Peyer's patch (tissue), 4 donors: ENCODE results near the gene RPA1. TPM values are rescaled to one million over a fixed set of nuclear protein-coding genes. Genes with fewer than 3 reads are reported as not detected.

ENCODE experiments used
- DNase-seq, 3 donors: peaks; one replicate each; pipeline ENCODE4 v3.0.0-alpha.2; 2017 to 2019
- H3K27ac ChIP-seq, 4 donors: fragments of 200-600 bp; sonication (generic); one replicate each; pipeline ENCODE4 v1.5.1; 2016 to 2019
- H3K27me3 ChIP-seq, 2 donors: fragments of 200-600 bp; sonication (generic); one replicate each; pipeline ENCODE4 v1.5.1; 2019
- H3K36me3 ChIP-seq, 3 donors: fragments of 200-600 bp; sonication (generic); one replicate each; pipeline ENCODE4 v1.5.1; 2016 to 2019
- H3K4me1 ChIP-seq, 4 donors: fragments of 200-600 bp; sonication (generic); one replicate each; pipeline ENCODE4 v1.5.1; 2016 to 2019
- H3K4me3 ChIP-seq, 4 donors: fragments of 200-600 bp; sonication (generic); 1 replicate in 3 of 4; 2 replicates in 1 of 4; pipeline ENCODE4 v1.5.1; 2016 to 2019; ENCODE audit warnings: mild to moderate bottlenecking in 1 of 4
- H3K9me3 ChIP-seq, 4 donors: fragments of 200-600 bp; sonication (generic); one replicate each; pipeline ENCODE4 v1.5.1; 2016 to 2019; ENCODE audit warnings: mild to moderate bottlenecking in 1 of 4
- POLR2A ChIP-seq, 2 donors: fragments of 450-650 bp; IDR thresholded peaks; one replicate each; pipeline ENCODE4 v1.5.1; 2017; ENCODE audit warnings: antibody characterized with exemption in 2 of 2, mild to moderate bottlenecking in 2 of 2, moderate library complexity in 2 of 2
- total RNA-seq, 4 donors: library from RNA; depleted of rRNA; stranded (reverse); fragments of >200 nt; gene quantifications; one replicate each; pipeline ENCODE4 v1.1.0, GENCODE V29; 2016
- TF ChIP-seq, protein P1 (sequence below), 6 experiments: fragments of 450-650 bp in 4 of 6; fragments of 200-600 bp in 2 of 6; sonication (generic) in 1 of 6; IDR thresholded peaks; one replicate each; pipeline ENCODE4 v1.5.1; 2017 to 2019; ENCODE audit warnings: antibody characterized with exemption in 6 of 6, mild to moderate bottlenecking in 3 of 6, moderate library complexity in 1 of 6

Gene RPA1
- total RNA-seq, 4 donors from 2014 or later = 17.2 to 32.2 (median 26.0) TPM

DNA sequence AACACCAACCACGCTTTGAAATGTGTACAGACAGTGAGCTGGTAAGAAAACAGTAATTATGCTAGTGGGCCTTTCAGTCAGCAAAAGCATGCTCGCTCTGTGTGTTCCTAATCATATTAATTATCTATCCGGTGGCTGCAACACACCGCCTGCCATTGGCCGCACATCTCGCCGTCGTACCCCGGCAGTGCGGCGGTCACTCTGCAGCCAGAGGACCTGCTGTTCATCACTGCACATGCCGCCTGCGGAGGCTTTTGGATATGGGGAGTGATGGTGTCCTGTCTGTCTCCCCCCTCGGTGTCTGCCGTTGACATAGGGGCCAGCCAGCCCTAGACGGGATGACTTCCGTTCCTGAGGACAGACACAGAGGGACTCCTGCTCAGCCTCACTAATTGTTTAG lies 68.5 kb downstream of the RPA1 start:
- TF ChIP-seq, protein P1, sequence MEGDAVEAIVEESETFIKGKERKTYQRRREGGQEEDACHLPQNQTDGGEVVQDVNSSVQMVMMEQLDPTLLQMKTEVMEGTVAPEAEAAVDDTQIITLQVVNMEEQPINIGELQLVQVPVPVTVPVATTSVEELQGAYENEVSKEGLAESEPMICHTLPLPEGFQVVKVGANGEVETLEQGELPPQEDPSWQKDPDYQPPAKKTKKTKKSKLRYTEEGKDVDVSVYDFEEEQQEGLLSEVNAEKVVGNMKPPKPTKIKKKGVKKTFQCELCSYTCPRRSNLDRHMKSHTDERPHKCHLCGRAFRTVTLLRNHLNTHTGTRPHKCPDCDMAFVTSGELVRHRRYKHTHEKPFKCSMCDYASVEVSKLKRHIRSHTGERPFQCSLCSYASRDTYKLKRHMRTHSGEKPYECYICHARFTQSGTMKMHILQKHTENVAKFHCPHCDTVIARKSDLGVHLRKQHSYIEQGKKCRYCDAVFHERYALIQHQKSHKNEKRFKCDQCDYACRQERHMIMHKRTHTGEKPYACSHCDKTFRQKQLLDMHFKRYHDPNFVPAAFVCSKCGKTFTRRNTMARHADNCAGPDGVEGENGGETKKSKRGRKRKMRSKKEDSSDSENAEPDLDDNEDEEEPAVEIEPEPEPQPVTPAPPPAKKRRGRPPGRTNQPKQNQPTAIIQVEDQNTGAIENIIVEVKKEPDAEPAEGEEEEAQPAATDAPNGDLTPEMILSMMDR (IDR thresholded peaks at IDR 0.05) = no peak
- TF ChIP-seq POLR2A (IDR thresholded peaks at IDR 0.05) = no peak
- peaks cover 0 to 44% (median 0%) of the 10 kb centered on the region in 3 donors for H3K36me3 ChIP-seq
- H3K27ac ChIP-seq = no peak overlapping the region
- DNase-seq = no peak
- H3K27me3 ChIP-seq = no peaks in the 10 kb centered on the region
- H3K4me1 ChIP-seq = no peaks in the 10 kb centered on the region
- H3K9me3 ChIP-seq = no peaks in the 10 kb centered on the region
- H3K4me3 ChIP-seq = no peak overlapping the region

DNA sequence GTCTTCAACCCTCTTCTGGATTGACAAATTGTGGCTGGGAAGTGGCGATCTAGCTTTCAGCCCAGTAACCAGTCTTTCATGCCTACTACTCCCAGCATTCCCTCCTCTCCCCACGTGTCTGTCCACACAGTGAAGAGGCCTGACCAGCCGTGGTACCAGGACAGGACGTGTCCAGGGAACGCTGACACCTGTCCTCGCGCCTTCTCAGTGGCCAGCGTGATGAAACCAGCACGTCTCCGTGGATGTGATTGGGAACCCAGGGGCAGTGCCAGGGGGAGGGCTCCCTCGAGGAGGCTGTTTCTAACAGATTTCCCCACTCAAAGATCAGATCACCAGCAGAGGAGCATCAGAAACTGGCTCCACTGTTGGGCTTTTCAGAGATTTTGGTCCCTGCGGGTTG lies 69.1 kb downstream of the RPA1 start:
- no peak for DNase-seq
- Histone ChIP-seq H3K4me3 (no peak overlapping the region), H3K27ac (no peak overlapping the region), H3K27me3 (no peaks in the 10 kb centered on the region), H3K4me1 (no peaks in the 10 kb centered on the region), H3K9me3 (no peaks in the 10 kb centered on the region), H3K36me3 (peaks cover 0 to 44% (median 0%) of the 10 kb centered on the region in 3 donors)
- TF ChIP-seq, protein P1 (IDR thresholded peaks at IDR 0.05) = no peak
- TF ChIP-seq POLR2A (IDR thresholded peaks at IDR 0.05) = no peak

DNA sequence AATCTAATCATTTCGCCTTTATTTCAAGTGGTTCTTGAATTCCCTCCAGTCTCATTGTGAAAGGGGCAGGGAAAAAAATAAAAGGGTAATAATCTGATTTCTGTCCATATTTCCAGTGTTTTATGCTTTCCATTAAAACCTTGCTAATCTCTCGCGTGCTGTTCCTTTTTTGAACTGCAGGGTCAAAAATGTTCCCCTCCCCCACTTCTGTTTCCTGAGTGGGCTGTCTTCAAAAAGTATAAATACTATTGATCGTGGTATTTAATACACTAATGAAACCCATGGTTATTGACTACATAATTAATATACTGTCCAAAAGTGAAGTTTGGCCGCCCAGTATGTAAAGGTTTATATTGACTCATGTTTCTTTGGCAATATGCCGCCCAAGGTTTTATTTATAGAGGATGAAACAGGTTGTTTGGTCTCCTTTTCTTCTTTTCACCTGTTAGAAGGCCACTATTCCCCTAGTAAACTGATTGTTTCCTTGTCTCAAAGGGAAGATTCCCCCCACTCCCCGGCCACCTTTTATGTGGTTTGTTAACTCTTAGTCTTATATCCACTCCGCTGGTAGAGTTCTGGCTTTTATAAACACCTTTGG lies 69.7 kb downstream of the RPA1 start:
- Histone ChIP-seq H3K27ac (no peak overlapping the region), H3K36me3 (peaks cover 0 to 38% (median 0%) of the 10 kb centered on the region in 3 donors), H3K9me3 (no peaks in the 10 kb centered on the region), H3K4me1 (no peaks in the 10 kb centered on the region), H3K27me3 (no peaks in the 10 kb centered on the region), H3K4me3 (no peak overlapping the region)
- TF ChIP-seq, protein P1 (IDR thresholded peaks at IDR 0.05) = peak in 3 of 6 experiments; percentile 2 to 42 (median 4)
- no peak for TF ChIP-seq POLR2A (IDR thresholded peaks at IDR 0.05)
- no peak for DNase-seq

DNA sequence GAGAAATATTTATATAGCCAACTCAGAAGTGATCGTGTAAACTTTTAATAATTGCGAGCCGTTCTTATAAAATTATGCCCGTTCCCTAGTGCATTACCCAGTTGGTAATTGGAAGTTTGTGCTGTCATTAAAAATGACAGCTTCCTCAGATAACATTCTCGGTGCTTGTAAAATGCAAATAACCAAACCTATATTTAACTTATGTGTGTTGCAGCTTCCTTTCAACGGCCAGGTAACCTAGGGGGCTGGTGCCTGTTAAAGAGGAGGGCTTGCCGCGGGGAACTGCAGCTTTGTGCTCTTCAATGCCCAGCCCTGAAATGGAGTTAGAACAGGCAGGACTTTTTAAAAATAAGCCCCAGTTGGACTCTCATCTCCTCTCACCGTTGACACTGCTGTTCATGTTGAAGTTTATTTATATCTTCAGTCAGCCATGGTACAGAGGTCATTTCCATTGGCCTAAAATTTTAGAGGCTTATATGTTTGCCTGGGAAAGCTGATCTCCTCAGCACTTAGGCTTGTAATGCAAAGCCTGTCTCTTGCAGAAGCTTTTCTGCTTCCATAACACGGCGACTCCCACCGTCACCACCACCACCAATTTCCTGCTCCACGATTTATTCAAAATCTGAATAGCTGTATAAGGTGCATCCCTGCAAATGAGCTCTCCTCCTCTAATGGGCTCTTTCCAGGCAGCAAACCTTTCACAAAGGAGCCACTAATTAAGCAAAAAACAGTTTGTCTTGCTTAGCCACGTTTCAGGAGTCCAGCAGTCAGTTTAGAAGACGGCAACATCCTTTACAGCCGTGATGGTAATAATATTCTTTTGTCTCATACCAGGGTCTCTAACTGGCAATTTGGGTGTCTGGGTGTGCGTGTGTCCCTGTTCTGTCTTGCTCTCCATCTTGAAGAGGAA lies 74.7 kb downstream of the RPA1 start:
- no peaks in the 10 kb centered on the region for H3K9me3 ChIP-seq
- no peaks in the 10 kb centered on the region for H3K36me3 ChIP-seq
- H3K4me3 ChIP-seq = no peak overlapping the region
- no peak overlapping the region for H3K27ac ChIP-seq
- TF ChIP-seq, protein P1 (IDR thresholded peaks at IDR 0.05) = no peak
- TF ChIP-seq POLR2A (IDR thresholded peaks at IDR 0.05) = no peak
- no peak for DNase-seq
- H3K27me3 ChIP-seq = peaks cover 0 to 15% of the 10 kb centered on the region in 2 donors
- peaks cover 0 to 23% (median 7%) of the 10 kb centered on the region in 4 donors for H3K4me1 ChIP-seq

DNA sequence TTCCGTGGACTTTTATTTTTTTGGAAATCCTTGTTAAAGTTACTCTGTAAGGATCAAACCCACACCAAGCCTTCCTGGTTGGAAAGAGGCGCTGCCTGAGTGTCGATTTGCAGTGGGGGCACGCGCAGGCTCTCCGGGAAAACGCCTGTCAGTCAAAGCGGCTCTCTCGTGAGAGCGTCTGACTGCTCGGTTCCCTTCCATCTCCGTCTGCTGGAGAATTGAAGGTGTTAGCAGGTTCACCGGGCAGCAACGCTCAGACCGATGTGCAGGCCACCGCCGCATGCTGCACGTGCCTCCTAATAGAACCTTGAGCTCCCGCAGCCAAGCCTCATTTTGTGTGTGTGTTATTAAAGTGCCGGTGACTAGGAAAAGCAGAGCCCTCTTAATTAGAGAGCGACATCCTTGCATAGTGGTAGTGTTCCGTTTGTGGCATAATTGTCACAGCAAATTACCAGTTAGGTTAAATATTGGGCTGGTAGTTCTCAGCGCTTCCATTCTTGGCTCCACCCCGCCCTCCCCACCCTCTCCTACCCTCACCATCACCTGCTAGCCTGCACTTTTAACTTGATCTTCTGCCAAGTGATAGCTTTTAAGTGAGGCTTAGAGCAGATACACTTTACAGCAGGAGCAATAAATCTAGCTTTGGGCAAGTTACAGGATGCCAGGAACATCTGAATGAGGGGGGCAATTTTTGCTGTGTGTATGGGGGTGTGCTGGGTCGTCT lies 75.5 kb downstream of the RPA1 start:
- peaks cover 0 to 15% of the 10 kb centered on the region in 2 donors for H3K27me3 ChIP-seq
- H3K4me1 ChIP-seq = peaks cover 0 to 23% (median 7%) of the 10 kb centered on the region in 4 donors
- H3K27ac ChIP-seq = no peak overlapping the region
- H3K9me3 ChIP-seq = no peaks in the 10 kb centered on the region
- H3K4me3 ChIP-seq = no peak overlapping the region
- no peak for TF ChIP-seq POLR2A (IDR thresholded peaks at IDR 0.05)
- TF ChIP-seq, protein P1 (IDR thresholded peaks at IDR 0.05) = no peak
- DNase-seq = no peak
- no peaks in the 10 kb centered on the region for H3K36me3 ChIP-seq
